Endodermal cell (in vitro differentiated cells): ENCODE measurements around the gene RUFY1. TPM values are rescaled to one million over a fixed set of nuclear protein-coding genes. Genes with fewer than 3 reads are reported as not detected.

ENCODE experiments used
- DNase-seq: peaks from one replicate; pipeline ENCODE4 v3.0.0-alpha.2; 2017
- H3K27ac ChIP-seq: 2 replicates; pipeline ENCODE4 v1.5.1; 2013; ENCODE audit warnings: mild to moderate bottlenecking, low read depth, low read length, moderate library complexity
- H3K27me3 ChIP-seq: 2 replicates; pipeline ENCODE4 v1.6.1; 2013; ENCODE audit warnings: mild to moderate bottlenecking, low read length, moderate library complexity; ENCODE audit not compliant: insufficient read depth, control insufficient read depth, poor library complexity, severe bottlenecking
- H3K36me3 ChIP-seq: 2 replicates; pipeline ENCODE4 v1.7.0; 2013; ENCODE audit warnings: mild to moderate bottlenecking, low read length, moderate library complexity; ENCODE audit not compliant: control insufficient read depth, insufficient read depth
- H3K4me1 ChIP-seq: one replicate; pipeline ENCODE4 v1.7.0; 2013; ENCODE audit warnings: low read length; ENCODE audit not compliant: control insufficient read depth, insufficient read depth
- H3K4me3 ChIP-seq: 2 replicates; pipeline ENCODE4 v1.5.1; 2013; ENCODE audit warnings: mild to moderate bottlenecking, low read length, moderate library complexity
- H3K9ac ChIP-seq: 2 replicates; pipeline ENCODE4 v1.6.1; 2013; ENCODE audit warnings: mild to moderate bottlenecking, low read length, moderate library complexity; ENCODE audit not compliant: poor library complexity, severe bottlenecking; ENCODE audit errors: extremely low read depth
- H3K9me3 ChIP-seq: 2 replicates; pipeline ENCODE4 v1.6.1; 2013; ENCODE audit warnings: mild to moderate bottlenecking, low read length, moderate library complexity; ENCODE audit not compliant: control insufficient read depth
- H3K27ac Mint-ChIP-seq: 2 replicates; pipeline ENCODE4 v1.8.0; 2020; ENCODE audit warnings: mixed read lengths
- H3K27me3 Mint-ChIP-seq: 2 replicates; pipeline ENCODE4 v1.8.0; 2021; ENCODE audit warnings: mild to moderate bottlenecking, mixed read lengths; ENCODE audit not compliant: insufficient read depth
- H3K36me3 Mint-ChIP-seq: 2 replicates; pipeline ENCODE4 v1.8.0; 2020; ENCODE audit warnings: low read depth, mixed read lengths
- H3K4me1 Mint-ChIP-seq: 2 replicates; pipeline ENCODE4 v1.8.0; 2020; ENCODE audit warnings: mixed read lengths
- H3K4me3 Mint-ChIP-seq: 2 replicates; pipeline ENCODE4 v1.8.0; 2020; ENCODE audit warnings: mild to moderate bottlenecking, moderate library complexity, mixed read lengths
- H3K9me3 Mint-ChIP-seq: 2 replicates; pipeline ENCODE4 v1.8.0; 2020; ENCODE audit warnings: mild to moderate bottlenecking, mixed read lengths
- CTCF ChIP-seq: fragments of 200-600 bp; sonication (generic); conservative IDR thresholded peaks from 2 replicates; pipeline ENCODE4 v1.5.0; 2021; ENCODE audit warnings: antibody characterized with exemption, mild to moderate bottlenecking
- WGBS, 2 experiments: methylation state at CpG; one replicate each; pipeline versions ENCODE4 v1.1.5 to v1.1.7; 2013; ENCODE audit warnings: missing lambda C conversion rate in 2 of 2, mixed read lengths in 1 of 2; ENCODE audit not compliant: insufficient coverage in 1 of 2, insufficient read length in 1 of 2; 5-methylcytosine and 5-hydroxymethylcytosine counted together
- total RNA-seq, 2 donors: library from RNA; stranded (reverse); fragmentation: NEBNext Ultra II Directional in 1 of 2; extraction: Animal tissue kit (Norgen Biotek cat#: 25700) in 1 of 2; gene quantifications; 2 replicates in 1 of 2; 3 replicates in 1 of 2; pipeline ENCODE4 v1.2.1, GENCODE V29; 2021

The RUFY1 gene
- total RNA-seq, 2 donors from 2014 or later = 45.7 to 74.0 TPM

DNA sequence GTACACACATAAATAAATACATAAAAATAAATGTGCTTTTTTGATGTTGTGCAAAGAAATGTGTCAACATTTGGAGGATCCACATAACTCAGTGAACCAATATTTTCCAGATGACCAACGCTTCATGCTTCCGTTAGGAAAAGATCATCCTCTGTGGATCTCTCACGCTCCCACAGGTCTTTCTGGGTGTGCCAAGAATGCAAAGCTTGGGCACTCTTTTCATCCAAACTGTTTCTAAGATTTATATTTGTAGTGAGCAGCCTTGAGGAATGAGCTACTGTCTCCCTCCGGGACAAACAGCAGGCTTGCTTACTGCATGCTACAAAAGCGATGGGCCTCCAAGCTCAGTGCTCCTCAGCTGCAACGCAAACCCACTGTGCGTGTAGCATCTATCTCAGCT, 46.2 kb upstream of the RUFY1 start:
- whole genome bisulfite sequencing, 2 experiments = 66 to 68% methylated on average over 5 to 7 of the region's 7 CpGs
- Mint-ChIP-seq H3K36me3 (no peaks in the 10 kb centered on the region), H3K4me1 (no peaks in the 10 kb centered on the region), H3K27me3 (peaks cover 3% of the 10 kb centered on the region), H3K27ac (no peak overlapping the region), H3K9me3 (peaks cover 9% of the 10 kb centered on the region), H3K4me3 (no peak overlapping the region)
- Histone ChIP-seq H3K27me3 (no peaks in the 10 kb centered on the region), H3K27ac (no peak overlapping the region), H3K9ac (no peak overlapping the region), H3K4me1 (no peaks in the 10 kb centered on the region), H3K36me3 (no peaks in the 10 kb centered on the region), H3K9me3 (no peaks in the 10 kb centered on the region), H3K4me3 (no peak overlapping the region)
- no peak for DNase-seq
- no peak for TF ChIP-seq CTCF

GRCh38 chr5:179504600-179505396, 45.6 kb upstream of the RUFY1 start:
- Histone ChIP-seq H3K27me3 (no peaks in the 10 kb centered on the region), H3K4me1 (no peaks in the 10 kb centered on the region), H3K27ac (no peak overlapping the region), H3K9me3 (no peaks in the 10 kb centered on the region), H3K9ac (no peak overlapping the region), H3K36me3 (no peaks in the 10 kb centered on the region), H3K4me3 (no peak overlapping the region)
- Mint-ChIP-seq H3K9me3 (peaks cover 8% of the 10 kb centered on the region), H3K4me3 (no peak overlapping the region), H3K27me3 (peaks cover 3% of the 10 kb centered on the region), H3K4me1 (no peaks in the 10 kb centered on the region), H3K36me3 (no peaks in the 10 kb centered on the region), H3K27ac (no peak overlapping the region)
- TF ChIP-seq CTCF = no peak
- DNase-seq = no peak
- 67 to 73% methylated on average over 13 to 17 of the region's 17 CpGs for WGBS, 2 experiments

GRCh38 chr5:179505636-179506261, 44.6 kb upstream of the RUFY1 start:
- Histone ChIP-seq H3K9ac (no peak overlapping the region), H3K4me3 (no peak overlapping the region), H3K9me3 (no peaks in the 10 kb centered on the region), H3K36me3 (no peaks in the 10 kb centered on the region), H3K27ac (no peak overlapping the region), H3K4me1 (no peaks in the 10 kb centered on the region), H3K27me3 (no peaks in the 10 kb centered on the region)
- Mint-ChIP-seq H3K4me1 (no peaks in the 10 kb centered on the region), H3K36me3 (no peaks in the 10 kb centered on the region), H3K27me3 (no peaks in the 10 kb centered on the region), H3K27ac (no peak overlapping the region), H3K9me3 (peaks cover 3% of the 10 kb centered on the region), H3K4me3 (no peak overlapping the region)
- DNase-seq = no peak
- TF ChIP-seq CTCF = no peak
- WGBS, 2 experiments = 94 to 98% methylated on average over 8 to 12 of the region's 12 CpGs
